HFF-Myc (cell line): Measurements from ENCODE around the gene ENO2.
"Not testable (repeated sequence)": the region's sequence is repeated elsewhere in the genome, so short reads cannot be mapped to it uniquely, and the experiment has no call there.

Source experiments
- DNase-seq: peaks from one replicate; pipeline ENCODE4 v3.0.0-alpha.2; 2011; ENCODE audit warnings: low read depth; ENCODE audit errors: extremely low read depth
- H3K4me3 ChIP-seq: replicated peaks from 2 replicates; pipeline ENCODE4 v1.5.1; 2011; ENCODE audit warnings: low read depth, mild to moderate bottlenecking, control low read depth, low read length
- TF ChIP-seq, protein P1 (sequence below): IDR thresholded peaks from 2 replicates; pipeline ENCODE4 v1.5.1; 2012; ENCODE audit warnings: mild to moderate bottlenecking, low read depth, low read length, control low read depth; ENCODE audit errors: missing control alignments

The ENO2 gene

GRCh38 chr12:6902448-6902847 lies 11.9 kb upstream of the ENO2 start:
- TF ChIP-seq, protein P1, sequence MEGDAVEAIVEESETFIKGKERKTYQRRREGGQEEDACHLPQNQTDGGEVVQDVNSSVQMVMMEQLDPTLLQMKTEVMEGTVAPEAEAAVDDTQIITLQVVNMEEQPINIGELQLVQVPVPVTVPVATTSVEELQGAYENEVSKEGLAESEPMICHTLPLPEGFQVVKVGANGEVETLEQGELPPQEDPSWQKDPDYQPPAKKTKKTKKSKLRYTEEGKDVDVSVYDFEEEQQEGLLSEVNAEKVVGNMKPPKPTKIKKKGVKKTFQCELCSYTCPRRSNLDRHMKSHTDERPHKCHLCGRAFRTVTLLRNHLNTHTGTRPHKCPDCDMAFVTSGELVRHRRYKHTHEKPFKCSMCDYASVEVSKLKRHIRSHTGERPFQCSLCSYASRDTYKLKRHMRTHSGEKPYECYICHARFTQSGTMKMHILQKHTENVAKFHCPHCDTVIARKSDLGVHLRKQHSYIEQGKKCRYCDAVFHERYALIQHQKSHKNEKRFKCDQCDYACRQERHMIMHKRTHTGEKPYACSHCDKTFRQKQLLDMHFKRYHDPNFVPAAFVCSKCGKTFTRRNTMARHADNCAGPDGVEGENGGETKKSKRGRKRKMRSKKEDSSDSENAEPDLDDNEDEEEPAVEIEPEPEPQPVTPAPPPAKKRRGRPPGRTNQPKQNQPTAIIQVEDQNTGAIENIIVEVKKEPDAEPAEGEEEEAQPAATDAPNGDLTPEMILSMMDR, result no peak
- DNase-seq, result no peak
- H3K4me3 ChIP-seq, result no peak overlapping the region

DNA sequence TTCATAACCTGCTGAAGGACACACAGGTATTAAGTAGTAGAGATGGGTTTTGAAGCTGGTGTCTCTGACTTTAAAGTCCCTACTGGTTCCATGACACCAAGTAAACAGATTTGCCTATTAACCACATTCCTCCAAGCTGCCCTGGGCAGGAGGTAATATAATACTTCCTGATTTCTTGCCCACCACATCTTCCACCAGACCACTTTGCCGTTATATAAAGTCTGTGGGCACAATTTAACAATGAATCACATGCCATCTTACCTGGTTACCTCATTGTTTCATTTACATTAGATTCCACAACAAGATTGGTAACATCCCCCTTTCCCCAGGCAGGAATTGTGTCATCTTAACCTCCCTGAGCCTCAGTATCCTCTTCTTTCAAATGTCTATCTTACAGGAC lies 10.7 kb upstream of the ENO2 start:
- no peak overlapping the region for H3K4me3 ChIP-seq
- no peak for DNase-seq
- TF ChIP-seq, protein P1, result no peak

- peak within 1 kb of the TSS; percentile 89 for H3K4me3 ChIP-seq
- DNase-seq, result peak; percentile 89
Measured at GRCh38 chr12:6904280-6905276, 9.8 kb upstream of the ENO2 start, which contains the start of gene LRRC23. Gene LRRC23 (plus strand): TSS chr12:6904822. CDS start chr12:6905634, 812 bp downstream.

GRCh38 chr12:6905414-6906040 lies 8.9 kb upstream of the ENO2 start:
- peak overlapping the region; percentile 89 for H3K4me3 ChIP-seq
- TF ChIP-seq, protein P1, result no peak
- DNase-seq, result no peak

More at GRCh38 chr12:6904280-6905276, 9.8 kb upstream of the ENO2 start, which contains the start of gene LRRC23:
- TF ChIP-seq, protein P1, result no peak

DNA sequence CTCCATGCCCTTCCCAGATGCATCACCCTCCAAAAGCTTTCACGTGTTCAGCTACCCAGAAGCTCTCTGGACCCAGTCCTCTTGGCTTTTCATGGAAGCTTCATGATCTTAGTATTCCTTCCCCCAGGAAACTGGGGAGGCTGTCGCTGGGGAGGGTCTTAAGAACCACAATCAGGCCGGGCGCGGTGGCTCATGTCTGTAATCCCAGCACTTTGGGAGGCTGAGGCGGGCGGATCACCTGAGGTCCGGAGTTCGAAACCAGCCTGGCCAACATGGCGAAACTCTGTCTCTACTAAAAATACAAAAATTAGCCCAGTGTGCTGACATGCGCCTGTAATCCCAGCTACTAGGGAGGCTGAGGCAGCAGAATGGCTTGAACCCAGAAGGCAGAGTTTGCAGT lies 6.2 kb upstream of the ENO2 start:
- H3K4me3 ChIP-seq, DNase-seq: not testable (repeated sequence)

- TF ChIP-seq, protein P1, result no peak
- H3K4me3 ChIP-seq, result no peak overlapping the region
- DNase-seq, result no peak
Measured at GRCh38 chr12:6909421-6910145, 4.8 kb upstream of the ENO2 start.
